GM19043 (cell line): ENCODE results near the gene ARHGAP4.

Experiments used
- ATAC-seq: cut with Tn5 transposase; IDR thresholded peaks from one replicate; pipeline ENCODE4 v1.9.1; 2021; ENCODE audit warnings: low read depth; ENCODE audit not compliant: unreplicated experiment

The ARHGAP4 gene

GRCh38 chrX:153871451-153871850 lies 54.6 kb downstream of the ARHGAP4 start:
- ATAC-seq, result no peak

- ATAC-seq, result no peak
Measured at GRCh38 chrX:153870791-153871360, 55.2 kb downstream of the ARHGAP4 start.

GRCh38 chrX:153870288-153870690 lies 55.8 kb downstream of the ARHGAP4 start:
- no peak for ATAC-seq

GRCh38 chrX:153869473-153870287 lies 56.4 kb downstream of the ARHGAP4 start:
- no peak for ATAC-seq

GRCh38 chrX:153868576-153869472 lies 57.2 kb downstream of the ARHGAP4 start:
- ATAC-seq, result no peak

GRCh38 chrX:153867671-153868070 lies 58.4 kb downstream of the ARHGAP4 start:
- ATAC-seq, result no peak

GRCh38 chrX:153867139-153867538 lies 58.9 kb downstream of the ARHGAP4 start:
- ATAC-seq, result no peak

- ATAC-seq, result no peak
Measured at GRCh38 chrX:153866302-153867019, 59.6 kb downstream of the ARHGAP4 start.

- no peak for ATAC-seq
Measured at GRCh38 chrX:153865685-153866084, 60.4 kb downstream of the ARHGAP4 start.

GRCh38 chrX:153865321-153865580 lies 60.8 kb downstream of the ARHGAP4 start:
- no peak for ATAC-seq

GRCh38 chrX:153864561-153865320 lies 61.3 kb downstream of the ARHGAP4 start:
- no peak for ATAC-seq

GRCh38 chrX:153864101-153864500 lies 62.0 kb downstream of the ARHGAP4 start:
- no peak for ATAC-seq

GRCh38 chrX:153863251-153863991 lies 62.6 kb downstream of the ARHGAP4 start:
- ATAC-seq, result no peak

GRCh38 chrX:153862369-153863250 lies 63.5 kb downstream of the ARHGAP4 start:
- ATAC-seq, result no peak

- no peak for ATAC-seq
Measured at GRCh38 chrX:153861733-153862310, 64.2 kb downstream of the ARHGAP4 start.

- no peak for ATAC-seq
Measured at GRCh38 chrX:153861151-153861550, 64.9 kb downstream of the ARHGAP4 start.
